ENCODE measurements around the gene NAGA. TPM values are rescaled to one million over a fixed set of nuclear protein-coding genes. Genes with fewer than 3 reads are reported as not detected.

Gene NAGA
- total and polyA plus RNA-seq, 2 donors (not counting 3 experiments of a cell fraction or from before 2014, with no cell fraction given), result 29.0 to 63.4 TPM

- no peak overlapping the region for H3K4me3 ChIP-seq (replicated peaks in 1 of 3; ENCODE audit: insufficient read depth in 1 of 3, low read depth in 1 of 3, low read length in 3 of 3)
- H3K9me1 ChIP-seq (replicated peaks; ENCODE audit: control insufficient read depth, extremely low read depth, insufficient read depth, low read length), result no peaks in the 10 kb centered on the region
- H3K27me3 ChIP-seq (ENCODE audit: control insufficient read depth in 2 of 2, insufficient read depth in 2 of 2, low read length in 2 of 2), result no peaks in the 10 kb centered on the region
- FAIRE-seq (no peak), DNase-seq (ENCODE audit: low read depth, low spot score) (no peak)
- H3K27ac ChIP-seq (ENCODE audit: insufficient read depth, low read depth, low read length), result no peak overlapping the region
- no peaks in the 10 kb centered on the region for H3K4me1 ChIP-seq (ENCODE audit: control insufficient read depth, extremely low read depth, insufficient read depth, low read length)
- peaks cover 2% of the 10 kb centered on the region for H3K9me3 ChIP-seq (replicated peaks; ENCODE audit: control insufficient read depth, insufficient read depth, low read length)
- no TSS peak for BruUV-seq (replicated peaks)
- no peaks in the 10 kb centered on the region for H3K79me2 ChIP-seq (ENCODE audit: control insufficient read depth, insufficient read depth, low read length)
- intact Hi-C loops (cut with micrococcal nuclease) (no loop called here), dilution Hi-C loops (cut with MboI; ENCODE audit: extremely low pct_ligation_motif_present, low sequenced_read_pairs) (no loop called here)
- TF ChIP-seq MYC (IDR thresholded peaks at IDR 0.05; ENCODE audit: low read depth, low read length) (no peak), GATA2 (IDR thresholded peaks at IDR 0.05; ENCODE audit: insufficient read depth, insufficient read length, low read depth, low read length) (no peak), JUN (IDR thresholded peaks at IDR 0.05; ENCODE audit: borderline replicate concordance, insufficient read depth, insufficient read length, low read depth) (no peak), POLR2AphosphoS5 (IDR thresholded peaks at IDR 0.05; ENCODE audit: insufficient read depth, low read depth, low read length) (no peak), FOS (IDR thresholded peaks at IDR 0.05; ENCODE audit: borderline replicate concordance, insufficient read depth, low read length) (no peak), CTCF (IDR thresholded peaks at IDR 0.05; ENCODE audit: extremely low read depth in 1 of 2, insufficient read depth in 1 of 2, low read depth in 1 of 2, low read length in 2 of 2) (no peak), POLR2A (IDR thresholded peaks at IDR 0.05; ENCODE audit: low read depth, low read length) (no peak)
- TF ChIP-seq, protein P1, sequence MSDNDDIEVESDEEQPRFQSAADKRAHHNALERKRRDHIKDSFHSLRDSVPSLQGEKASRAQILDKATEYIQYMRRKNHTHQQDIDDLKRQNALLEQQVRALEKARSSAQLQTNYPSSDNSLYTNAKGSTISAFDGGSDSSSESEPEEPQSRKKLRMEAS (IDR thresholded peaks at IDR 0.05; ENCODE audit: insufficient read depth, insufficient read length), result no peak
- no peaks in the 10 kb centered on the region for H3K36me3 ChIP-seq (ENCODE audit: control insufficient read depth in 2 of 2, extremely low read depth in 1 of 2, insufficient read depth in 2 of 2, low read length in 2 of 2)
- ChIA-PET POLR2A (no interaction called here), CTCF (no interaction called here)
- no peaks in the 10 kb centered on the region for H4K20me1 ChIP-seq (replicated peaks; ENCODE audit: control insufficient read depth, extremely low read depth, insufficient read depth, low read length)
- H2AFZ ChIP-seq (ENCODE audit: low read depth, low read length), result no peak overlapping the region
- H3K4me2 ChIP-seq (ENCODE audit: insufficient read depth, low read length), result no peak overlapping the region
- H3K9ac ChIP-seq (replicated peaks; ENCODE audit: extremely low read depth, insufficient read depth, low read length), result no peak overlapping the region
These were observed 30.6 kb upstream of the NAGA start for GRCh38 chr22:42101199-42101598.

All from endothelial cell of umbilical vein (primary cell).